OCI-LY7 (cell line): ENCODE data around the gene XRCC4.

ENCODE experiments used
- EZH2phosphoT487 ChIP-seq: fragments of 200-600 bp; sonication (generic); IDR thresholded peaks from 2 replicates; pipeline ENCODE4 v1.6.1; 2018; ENCODE audit warnings: low read depth, borderline replicate concordance, mild to moderate bottlenecking, mixed run types, antibody characterized with exemption, low read length, moderate library complexity, mixed read lengths
- TF ChIP-seq, protein P1 (sequence below): fragments of 200-600 bp; sonication (generic); conservative IDR thresholded peaks from 2 replicates; pipeline ENCODE4 v1.5.1; 2014; ENCODE audit warnings: mild to moderate bottlenecking, antibody characterized with exemption, low read length, moderate library complexity, mixed read lengths

DNA sequence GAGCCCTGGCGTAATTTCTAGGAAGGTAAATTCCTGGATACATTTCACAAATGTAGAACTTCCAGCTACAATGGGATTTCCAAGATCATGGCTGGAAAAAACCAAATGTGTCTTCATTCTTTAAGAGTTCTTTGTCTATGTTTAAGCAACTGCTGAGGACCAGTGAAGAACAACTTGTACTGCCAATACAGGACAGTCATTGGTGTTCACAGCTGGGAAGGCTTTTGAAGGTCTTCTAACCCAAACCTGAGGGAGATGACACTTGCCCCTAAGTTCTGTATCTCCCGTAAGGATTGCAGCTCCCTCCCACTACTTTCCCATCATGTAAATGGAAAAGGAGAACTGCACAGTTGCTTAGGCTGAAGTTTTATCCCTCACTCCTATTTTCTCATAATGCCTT lies 28.5 kb upstream of the XRCC4 start:
- TF ChIP-seq, protein P1, sequence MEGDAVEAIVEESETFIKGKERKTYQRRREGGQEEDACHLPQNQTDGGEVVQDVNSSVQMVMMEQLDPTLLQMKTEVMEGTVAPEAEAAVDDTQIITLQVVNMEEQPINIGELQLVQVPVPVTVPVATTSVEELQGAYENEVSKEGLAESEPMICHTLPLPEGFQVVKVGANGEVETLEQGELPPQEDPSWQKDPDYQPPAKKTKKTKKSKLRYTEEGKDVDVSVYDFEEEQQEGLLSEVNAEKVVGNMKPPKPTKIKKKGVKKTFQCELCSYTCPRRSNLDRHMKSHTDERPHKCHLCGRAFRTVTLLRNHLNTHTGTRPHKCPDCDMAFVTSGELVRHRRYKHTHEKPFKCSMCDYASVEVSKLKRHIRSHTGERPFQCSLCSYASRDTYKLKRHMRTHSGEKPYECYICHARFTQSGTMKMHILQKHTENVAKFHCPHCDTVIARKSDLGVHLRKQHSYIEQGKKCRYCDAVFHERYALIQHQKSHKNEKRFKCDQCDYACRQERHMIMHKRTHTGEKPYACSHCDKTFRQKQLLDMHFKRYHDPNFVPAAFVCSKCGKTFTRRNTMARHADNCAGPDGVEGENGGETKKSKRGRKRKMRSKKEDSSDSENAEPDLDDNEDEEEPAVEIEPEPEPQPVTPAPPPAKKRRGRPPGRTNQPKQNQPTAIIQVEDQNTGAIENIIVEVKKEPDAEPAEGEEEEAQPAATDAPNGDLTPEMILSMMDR, result no peak
- no peak for TF ChIP-seq EZH2phosphoT487
